Lung (tissue), 12 donors: Measurements from ENCODE around the gene PCSK7. TPM values are rescaled to one million over a fixed set of nuclear protein-coding genes. Genes with fewer than 3 reads are reported as not detected.
"Not testable (repeated sequence)": the region's sequence is repeated elsewhere in the genome, so short reads cannot be mapped to it uniquely, and the experiment has no call there.

ENCODE experiments used
- ATAC-seq: fragments of 200-7000 bp; cut with Tn5 transposase; one replicate; pipeline ENCODE4 v1.9.1; 2020; ENCODE audit warnings: moderate number of reproducible peaks; ENCODE audit not compliant: insufficient read depth, low FRiP score
- DNase-seq, 3 donors: peaks; one replicate each; pipeline ENCODE4 v3.0.0-alpha.2; 2013 to 2017
- H3K27ac ChIP-seq, 2 donors: one replicate each; pipeline ENCODE4 v1.5.1; 2013; ENCODE audit warnings: mild to moderate bottlenecking in 2 of 2, moderate library complexity in 2 of 2, control low read depth in 1 of 2, inconsistent platforms in 1 of 2, low read depth in 1 of 2, low read length in 1 of 2
- H3K27me3 ChIP-seq, 3 donors: one replicate each; pipeline ENCODE4 v1.5.1; 2013; ENCODE audit warnings: low read length in 2 of 3; ENCODE audit not compliant: control insufficient read depth in 3 of 3, insufficient read depth in 3 of 3
- H3K36me3 ChIP-seq, 4 donors: one replicate each; pipeline ENCODE4 v1.5.1; 2013; ENCODE audit warnings: low read length in 4 of 4, mild to moderate bottlenecking in 1 of 4, moderate library complexity in 1 of 4; ENCODE audit not compliant: control insufficient read depth in 4 of 4, insufficient read depth in 4 of 4
- H3K4me1 ChIP-seq, 5 donors: one replicate each; pipeline ENCODE4 v1.5.1; 2013; ENCODE audit warnings: low read length in 5 of 5, mild to moderate bottlenecking in 2 of 5, moderate library complexity in 1 of 5; ENCODE audit not compliant: control insufficient read depth in 5 of 5, insufficient read depth in 5 of 5
- H3K4me3 ChIP-seq: one replicate; pipeline ENCODE4 v1.5.1; 2013; ENCODE audit warnings: mild to moderate bottlenecking, control low read depth, moderate library complexity
- H3K9ac ChIP-seq, 2 donors: one replicate each; pipeline ENCODE4 v1.5.1; 2013; ENCODE audit warnings: low read length in 2 of 2, control low read depth in 1 of 2; ENCODE audit not compliant: insufficient read depth in 1 of 2
- H3K9me3 ChIP-seq, 4 donors: one replicate each; pipeline ENCODE4 v1.5.1; 2013; ENCODE audit warnings: low read length in 3 of 4, mild to moderate bottlenecking in 1 of 4, moderate library complexity in 1 of 4; ENCODE audit not compliant: control insufficient read depth in 4 of 4, insufficient read depth in 3 of 4
- CTCF ChIP-seq: IDR thresholded peaks from 2 replicates; pipeline ENCODE4 v1.5.1; 2012; ENCODE audit warnings: mild to moderate bottlenecking; ENCODE audit errors: control extremely low read depth, extremely low read depth
- WGBS, 2 donors: extraction: QIAGEN DNeasy Blood & Tissue Kit; methylation state at CpG; one replicate each; pipeline ENCODE4 v1.1.7; 2013; 5-methylcytosine and 5-hydroxymethylcytosine counted together
- polyA plus RNA-seq, 2 donors: library from polyadenylated mRNA; stranded (reverse); fragments of 200-250 nt; gene quantifications; one replicate each; pipeline ENCODE4 v1.2.1, GENCODE V29; 2013
- total RNA-seq, 2 donors: library from RNA; depleted of rRNA in 1 of 2; stranded (reverse); fragments of >200 nt in 1 of 2; gene quantifications; one replicate each; pipeline ENCODE4 v1.2.1, GENCODE V29; 2014 to 2021
- donor health status: control.
- donor health status: control.
- donor health status: Bipolar disorder and iron deficiency.
- donor health status: healthy.
- donor health status: DM: yes; HTN: yes; CAD: no.

The PCSK7 gene
- total and polyA plus RNA-seq, 4 donors, result 29.2 to 82.5 (median 32.9) TPM

DNA sequence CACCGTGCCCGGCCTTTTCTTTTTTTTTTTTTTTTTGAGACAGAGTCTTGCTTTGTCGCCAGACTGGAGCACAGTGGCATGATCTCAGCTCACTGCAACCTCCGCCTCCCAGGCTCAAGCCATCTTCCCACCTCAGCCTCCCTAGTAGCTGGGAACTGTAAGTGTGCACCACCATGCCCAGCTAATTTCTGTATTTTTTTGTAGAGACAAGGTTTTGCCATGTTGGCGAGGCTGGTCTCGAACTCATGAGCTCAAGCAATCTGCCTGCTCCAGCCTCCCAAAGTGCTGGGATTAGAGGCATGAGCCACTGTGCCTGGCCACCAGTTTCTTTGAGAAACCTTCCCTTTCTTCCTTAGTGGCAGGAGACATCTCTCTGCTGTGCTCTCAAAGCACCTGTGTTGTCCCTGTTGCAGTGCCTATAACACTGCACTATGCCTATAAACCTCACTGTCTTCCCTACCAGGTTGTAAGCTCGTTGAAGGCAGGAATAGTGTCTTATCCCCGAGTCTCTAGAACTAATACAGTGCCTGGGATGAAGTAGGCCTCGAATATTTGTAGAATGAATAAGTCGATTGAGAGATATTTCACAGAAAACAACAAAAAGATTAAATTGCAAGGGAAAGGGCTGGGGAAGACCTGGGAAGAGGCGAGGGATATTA lies 19.0 kb downstream of the PCSK7 start:
- no peak overlapping the region for H3K4me3 ChIP-seq
- H3K27me3 ChIP-seq, result no peaks in the 10 kb centered on the region
- no peak for TF ChIP-seq CTCF
- H3K9ac ChIP-seq, result no peak overlapping the region
- DNase-seq, result no peak
- H3K27ac ChIP-seq, result no peak overlapping the region
- no peak for ATAC-seq
- H3K36me3 ChIP-seq, result peaks cover 6 to 28% (median 18%) of the 10 kb centered on the region in 4 donors
- H3K9me3 ChIP-seq, result no peaks in the 10 kb centered on the region
- 94 to 97% methylated on average over 11 of the region's 11 CpGs for WGBS, 2 donors
- H3K4me1 ChIP-seq, result no peaks in the 10 kb centered on the region

DNA sequence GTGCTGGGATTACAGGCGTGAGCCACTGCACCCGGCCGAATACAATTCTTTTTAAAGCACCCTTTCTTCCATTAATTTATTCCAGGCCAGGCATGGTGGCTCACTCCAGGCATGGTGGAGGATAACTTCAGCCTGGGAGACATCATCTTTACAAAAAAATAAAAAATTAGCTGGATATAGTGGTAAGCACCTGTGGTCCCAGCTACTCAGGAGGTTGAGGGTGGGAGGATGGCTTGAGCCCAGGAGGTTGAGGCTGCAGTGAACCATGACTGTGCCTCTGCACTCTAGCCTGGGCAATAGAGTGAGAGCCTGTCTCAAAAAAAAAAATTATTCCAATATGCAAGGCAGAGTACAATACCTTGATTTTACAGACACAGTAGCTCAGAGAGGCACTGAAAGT lies 21.3 kb downstream of the PCSK7 start:
- no peak for TF ChIP-seq CTCF
- Histone ChIP-seq H3K27ac (no peak overlapping the region), H3K9me3 (no peaks in the 10 kb centered on the region), H3K4me1 (no peaks in the 10 kb centered on the region), H3K4me3 (no peak overlapping the region), H3K9ac (no peak overlapping the region), H3K36me3 (peaks cover 0 to 13% (median 9%) of the 10 kb centered on the region in 4 donors), H3K27me3 (no peaks in the 10 kb centered on the region)
- no peak for DNase-seq
- ATAC-seq, result no peak
- WGBS, 2 donors, result 98 to 100% methylated on average over 3 of the region's 3 CpGs

GRCh38 chr11:117209351-117210125 lies 22.3 kb downstream of the PCSK7 start:
- H3K36me3 ChIP-seq, result peaks cover 0 to 15% (median 6%) of the 10 kb centered on the region in 4 donors
- H3K9ac ChIP-seq, H3K27me3 ChIP-seq, H3K27ac ChIP-seq, H3K9me3 ChIP-seq, H3K4me1 ChIP-seq, ATAC-seq, H3K4me3 ChIP-seq, DNase-seq: not testable (repeated sequence)
- WGBS, 2 donors, result 90 to 93% methylated on average over 7 to 8 of the region's 8 CpGs

GRCh38 chr11:117208710-117209109 lies 23.2 kb downstream of the PCSK7 start:
- not testable (repeated sequence) for DNase-seq, ATAC-seq, H3K9ac ChIP-seq, H3K4me3 ChIP-seq, H3K27ac ChIP-seq, H3K27me3 ChIP-seq, H3K9me3 ChIP-seq
- Histone ChIP-seq H3K36me3 (peaks cover 0 to 17% (median 3%) of the 10 kb centered on the region in 4 donors), H3K4me1 (peaks cover 0 to 13% (median 0%) of the 10 kb centered on the region in 5 donors)
- WGBS, 2 donors, result 90 to 91% methylated on average over 9 of the region's 13 CpGs

GRCh38 chr11:117207481-117207880 lies 24.4 kb downstream of the PCSK7 start:
- peaks cover 0 to 25% (median 2%) of the 10 kb centered on the region in 4 donors for H3K36me3 ChIP-seq
- not testable (repeated sequence) for H3K27me3 ChIP-seq, DNase-seq, H3K9ac ChIP-seq, H3K9me3 ChIP-seq, ATAC-seq, H3K27ac ChIP-seq, H3K4me3 ChIP-seq
- peaks cover 0 to 13% (median 0%) of the 10 kb centered on the region in 5 donors for H3K4me1 ChIP-seq
- 89 to 95% methylated on average over 5 of the region's 5 CpGs for WGBS, 2 donors

- not testable (repeated sequence) for H3K27ac ChIP-seq, H3K27me3 ChIP-seq, H3K9me3 ChIP-seq, H3K9ac ChIP-seq, DNase-seq, H3K4me3 ChIP-seq, ATAC-seq
- 84 to 100% methylated on average over 5 to 6 of the region's 11 CpGs for WGBS, 2 donors
- H3K4me1 ChIP-seq, result peaks cover 0 to 13% (median 0%) of the 10 kb centered on the region in 5 donors
- peaks cover 0 to 25% (median 2%) of the 10 kb centered on the region in 4 donors for H3K36me3 ChIP-seq
Measured at GRCh38 chr11:117206859-117207258, 25.0 kb downstream of the PCSK7 start.
